Fibroblast of lung (primary cell): Measurements from ENCODE around the gene CX3CL1.

ENCODE experiments used
- EZH2 ChIP-seq: IDR thresholded peaks from 2 replicates; pipeline ENCODE4 v1.5.1; 2012; ENCODE audit warnings: low read length, control low read depth, mild to moderate bottlenecking; ENCODE audit errors: missing control alignments
- TF ChIP-seq, protein P1 (sequence below), 2 donors: IDR thresholded peaks in 1 of 2; conservative IDR thresholded peaks in 1 of 2; 1 replicate in 1 of 2; 2 replicates in 1 of 2; pipeline ENCODE4 v1.5.1; 2011 to 2012; ENCODE audit warnings: low read length in 2 of 2, control low read depth in 1 of 2, inconsistent platforms in 1 of 2, low read depth in 1 of 2, mild to moderate bottlenecking in 1 of 2

GRCh38 chr16:57364143-57364542, 8.1 kb upstream of the CX3CL1 start:
- TF ChIP-seq, protein P1, sequence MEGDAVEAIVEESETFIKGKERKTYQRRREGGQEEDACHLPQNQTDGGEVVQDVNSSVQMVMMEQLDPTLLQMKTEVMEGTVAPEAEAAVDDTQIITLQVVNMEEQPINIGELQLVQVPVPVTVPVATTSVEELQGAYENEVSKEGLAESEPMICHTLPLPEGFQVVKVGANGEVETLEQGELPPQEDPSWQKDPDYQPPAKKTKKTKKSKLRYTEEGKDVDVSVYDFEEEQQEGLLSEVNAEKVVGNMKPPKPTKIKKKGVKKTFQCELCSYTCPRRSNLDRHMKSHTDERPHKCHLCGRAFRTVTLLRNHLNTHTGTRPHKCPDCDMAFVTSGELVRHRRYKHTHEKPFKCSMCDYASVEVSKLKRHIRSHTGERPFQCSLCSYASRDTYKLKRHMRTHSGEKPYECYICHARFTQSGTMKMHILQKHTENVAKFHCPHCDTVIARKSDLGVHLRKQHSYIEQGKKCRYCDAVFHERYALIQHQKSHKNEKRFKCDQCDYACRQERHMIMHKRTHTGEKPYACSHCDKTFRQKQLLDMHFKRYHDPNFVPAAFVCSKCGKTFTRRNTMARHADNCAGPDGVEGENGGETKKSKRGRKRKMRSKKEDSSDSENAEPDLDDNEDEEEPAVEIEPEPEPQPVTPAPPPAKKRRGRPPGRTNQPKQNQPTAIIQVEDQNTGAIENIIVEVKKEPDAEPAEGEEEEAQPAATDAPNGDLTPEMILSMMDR (conservative IDR thresholded peaks at IDR 0.05 in 1 of 2, IDR thresholded peaks at IDR 0.05 in 1 of 2; ENCODE audit: low read depth in 1 of 2, low read length in 2 of 2) = no peak
- no peak for TF ChIP-seq EZH2
